22Rv1 (cell line): ENCODE results near the gene KMT2B.

ENCODE experiments used
- ZFX ChIP-seq: fragments of 450-650 bp; IDR thresholded peaks from 2 replicates; pipeline ENCODE4 v1.6.1; 2017; ENCODE audit warnings: antibody characterized with exemption, borderline replicate concordance
- TF ChIP-seq, protein P1 (sequence below): fragments of 450-650 bp; IDR thresholded peaks from 2 replicates; pipeline ENCODE4 v1.5.1; 2017; ENCODE audit warnings: mild to moderate bottlenecking

DNA sequence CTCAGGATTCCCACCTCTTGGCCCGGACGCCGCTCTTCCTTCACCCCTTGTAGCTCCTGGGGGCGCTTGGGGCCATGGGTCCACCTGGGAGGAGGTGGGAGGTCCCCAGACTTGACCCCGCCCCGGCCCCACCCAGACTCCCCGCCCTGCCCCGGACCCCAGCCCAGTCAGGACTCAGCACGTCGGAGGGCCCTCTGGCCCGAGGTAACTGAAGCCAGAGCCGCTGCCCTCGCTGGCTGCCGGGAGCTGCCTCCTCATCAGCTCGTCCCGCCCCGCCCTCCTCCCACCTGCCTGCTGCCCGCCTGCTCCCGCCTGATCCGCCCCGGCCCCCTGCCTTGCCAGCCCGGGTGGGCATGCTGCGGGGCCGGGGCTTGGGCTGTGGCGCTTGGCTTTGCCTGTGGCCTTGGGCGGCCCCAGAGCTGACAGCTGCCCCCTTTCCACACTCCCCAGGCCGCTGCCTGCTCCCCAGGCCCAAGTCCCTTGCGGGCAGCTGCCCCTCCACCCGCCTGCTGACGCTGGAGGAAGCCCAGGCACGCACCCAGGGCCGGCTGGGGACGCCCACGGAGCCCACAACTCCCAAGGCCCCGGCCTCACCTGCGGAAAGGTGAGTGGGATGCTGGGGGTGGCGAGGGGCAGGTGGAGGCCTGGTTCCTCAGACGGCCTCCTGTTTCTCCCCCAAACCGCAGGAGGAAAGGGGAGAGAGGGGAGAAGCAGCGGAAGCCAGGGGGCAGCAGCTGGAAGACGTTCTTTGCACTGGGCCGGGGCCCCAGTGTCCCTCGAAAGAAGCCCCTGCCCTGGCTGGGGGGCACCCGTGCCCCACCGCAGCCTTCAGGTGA is 66.9 kb downstream of the KMT2B start:
- TF ChIP-seq, protein P1, sequence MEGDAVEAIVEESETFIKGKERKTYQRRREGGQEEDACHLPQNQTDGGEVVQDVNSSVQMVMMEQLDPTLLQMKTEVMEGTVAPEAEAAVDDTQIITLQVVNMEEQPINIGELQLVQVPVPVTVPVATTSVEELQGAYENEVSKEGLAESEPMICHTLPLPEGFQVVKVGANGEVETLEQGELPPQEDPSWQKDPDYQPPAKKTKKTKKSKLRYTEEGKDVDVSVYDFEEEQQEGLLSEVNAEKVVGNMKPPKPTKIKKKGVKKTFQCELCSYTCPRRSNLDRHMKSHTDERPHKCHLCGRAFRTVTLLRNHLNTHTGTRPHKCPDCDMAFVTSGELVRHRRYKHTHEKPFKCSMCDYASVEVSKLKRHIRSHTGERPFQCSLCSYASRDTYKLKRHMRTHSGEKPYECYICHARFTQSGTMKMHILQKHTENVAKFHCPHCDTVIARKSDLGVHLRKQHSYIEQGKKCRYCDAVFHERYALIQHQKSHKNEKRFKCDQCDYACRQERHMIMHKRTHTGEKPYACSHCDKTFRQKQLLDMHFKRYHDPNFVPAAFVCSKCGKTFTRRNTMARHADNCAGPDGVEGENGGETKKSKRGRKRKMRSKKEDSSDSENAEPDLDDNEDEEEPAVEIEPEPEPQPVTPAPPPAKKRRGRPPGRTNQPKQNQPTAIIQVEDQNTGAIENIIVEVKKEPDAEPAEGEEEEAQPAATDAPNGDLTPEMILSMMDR, result no peak
- TF ChIP-seq ZFX, result no peak
